HepG2 (cell line): ENCODE data around the gene TRIM62.

Source experiments
- CTCF ChIP-seq: sonication (generic); formaldehyde crosslinking; IDR thresholded peaks from 2 replicates; pipeline ENCODE4 v1.5.0; 2020; ENCODE audit warnings: mild to moderate bottlenecking, missing genetic modification reagents, moderate library complexity
- EP300 ChIP-seq, 3 experiments: sonication (generic) in 1 of 3; formaldehyde crosslinking in 1 of 3; IDR thresholded peaks; 2 replicates each; pipeline versions ENCODE4 v1.5.1 to v1.6.1; 2011 to 2020; ENCODE audit warnings: low read depth in 2 of 3, low read length in 2 of 3, borderline replicate concordance in 1 of 3, improper control_type of control experiment in 1 of 3, mild to moderate bottlenecking in 1 of 3, missing genetic modification reagents in 1 of 3, moderate library complexity in 1 of 3
- MXD4 ChIP-seq: IDR thresholded peaks from 2 replicates; pipeline ENCODE4 v1.6.1; 2016; ENCODE audit warnings: mild to moderate bottlenecking, missing biosample characterization, missing genetic modification reagents
- ZNF292 ChIP-seq: sonication (generic); formaldehyde crosslinking; IDR thresholded peaks from 2 replicates; pipeline ENCODE4 v1.8.1; 2022; ENCODE audit warnings: mild to moderate bottlenecking, low read depth, missing genetic modification reagents, borderline replicate concordance
- ZNF777 ChIP-seq: sonication (generic); formaldehyde crosslinking; IDR thresholded peaks from 2 replicates; pipeline ENCODE4 v1.4.0; 2020; ENCODE audit warnings: missing genetic modification reagents

GRCh38 chr1:33222381-33222780 lies 40.5 kb upstream of the TRIM62 start:
- TF ChIP-seq CTCF (CRISPR knock-in tag) = no peak
- no peak for TF ChIP-seq EP300 (IDR thresholded peaks at IDR 0.05; ENCODE audit: low read depth in 2 of 2, low read length in 2 of 2)
- TF ChIP-seq EP300 (CRISPR knock-in tag; IDR thresholded peaks at IDR 0.05; ENCODE audit: borderline replicate concordance) = no peak
- no peak for TF ChIP-seq ZNF777 (CRISPR knock-in tag)
- TF ChIP-seq MXD4 (CRISPR knock-in tag) = no peak
- no peak for TF ChIP-seq ZNF292 (CRISPR knock-in tag)
